ENCODE measurements around the gene DCST1. TPM values are rescaled to one million over a fixed set of nuclear protein-coding genes. Genes with fewer than 3 reads are reported as not detected.

Gene DCST1
- total RNA-seq, 4 donors from 2014 or later: 0.19 TPM; not detected in 3

GRCh38 chr1:154990276-154990675 is 43.3 kb upstream of the DCST1 start:
- H3K4me3 ChIP-seq: no peak overlapping the region
- TF ChIP-seq POLR2A (IDR thresholded peaks at IDR 0.05): no peak
- H3K4me1 ChIP-seq: peaks cover 0 to 46% (median 3%) of the 10 kb centered on the region in 3 donors
- no peak for DNase-seq
- intact Hi-C loops (cut with DNase I): no loop called here
- no peak overlapping the region for H3K27ac ChIP-seq
- 85 to 96% methylated on average over 5 to 8 of the region's 8 CpGs for WGBS, 2 donors
- no peaks in the 10 kb centered on the region for H3K9me3 ChIP-seq
- H3K36me3 ChIP-seq: peaks cover 14 to 70% (median 15%) of the 10 kb centered on the region in 3 donors
- H3K27me3 ChIP-seq: no peaks in the 10 kb centered on the region

- Histone ChIP-seq H3K4me1 (peaks cover 0 to 41% (median 3%) of the 10 kb centered on the region in 3 donors), H3K27ac (no peak overlapping the region), H3K4me3 (no peak overlapping the region), H3K36me3 (peaks cover 9 to 56% (median 15%) of the 10 kb centered on the region in 3 donors), H3K9me3 (no peaks in the 10 kb centered on the region), H3K27me3 (no peaks in the 10 kb centered on the region)
- WGBS, 2 donors: 80 to 88% methylated on average over 4 to 9 of the region's 14 CpGs
- TF ChIP-seq CTCF (IDR thresholded peaks at IDR 0.05) (no peak), POLR2A (IDR thresholded peaks at IDR 0.05) (no peak)
- DNase-seq: no peak
- intact Hi-C loops (cut with DNase I): no loop called here
Measured at GRCh38 chr1:154992721-154993571, 40.7 kb upstream of the DCST1 start.

GRCh38 chr1:154993572-154994268 is 39.9 kb upstream of the DCST1 start, which contains the start of gene LENEP:
Gene LENEP (plus strand): TSS chr1:154993586. CDS start chr1:154993608, 22 bp downstream.
- Histone ChIP-seq H3K4me3 (no peak within 1 kb of the TSS), H3K9me3 (no peaks in the 10 kb centered on the region), H3K4me1 (peaks cover 3 to 41% (median 4%) of the 10 kb centered on the region in 3 donors), H3K27ac (peak within 1 kb of the TSS in 1 of 4 donors; percentile 13), H3K27me3 (no peaks in the 10 kb centered on the region), H3K36me3 (peaks cover 7 to 48% (median 15%) of the 10 kb centered on the region in 3 donors)
- intact Hi-C loops (cut with DNase I): no loop called here
- TF ChIP-seq POLR2A (IDR thresholded peaks at IDR 0.05) (no peak), CTCF (IDR thresholded peaks at IDR 0.05) (no peak)
- no peak for DNase-seq
- WGBS, 2 donors: 80% methylated on average over 2 of the region's 8 CpGs; no CpG with 5 or more reads in 1 of the 2 donors

GRCh38 chr1:154994269-154994587 is 39.4 kb upstream of the DCST1 start:
- Histone ChIP-seq H3K27me3 (no peaks in the 10 kb centered on the region), H3K27ac (peak overlapping the region in 1 of 4 donors; percentile 13), H3K4me1 (peaks cover 7 to 41% (median 8%) of the 10 kb centered on the region in 3 donors), H3K9me3 (no peaks in the 10 kb centered on the region), H3K36me3 (peaks cover 5 to 43% (median 10%) of the 10 kb centered on the region in 3 donors), H3K4me3 (no peak overlapping the region)
- no peak for TF ChIP-seq POLR2A (IDR thresholded peaks at IDR 0.05)
- TF ChIP-seq CTCF (IDR thresholded peaks at IDR 0.05): no peak
- intact Hi-C loops (cut with DNase I): no loop called here
- WGBS, 2 donors: 20 to 33% methylated on average over 1 of the region's 1 CpG
- no peak for DNase-seq

- Histone ChIP-seq H3K9me3 (no peaks in the 10 kb centered on the region), H3K27ac (peak overlapping the region in 1 of 4 donors; percentile 13), H3K4me3 (no peak overlapping the region)
Measured at GRCh38 chr1:154994591-154994990, 39.0 kb upstream of the DCST1 start.

More at GRCh38 chr1:154994591-154994990, 39.0 kb upstream of the DCST1 start:
- Histone ChIP-seq H3K36me3 (peaks cover 2 to 39% (median 7%) of the 10 kb centered on the region in 3 donors), H3K4me1 (peaks cover 11 to 41% (median 11%) of the 10 kb centered on the region in 3 donors), H3K27me3 (no peaks in the 10 kb centered on the region)
- intact Hi-C loops (cut with DNase I): no loop called here
- 54 to 75% methylated on average over 3 of the region's 3 CpGs for WGBS, 2 donors
- TF ChIP-seq CTCF (IDR thresholded peaks at IDR 0.05) (no peak), POLR2A (IDR thresholded peaks at IDR 0.05) (no peak)
- DNase-seq: no peak

Data from esophagus squamous epithelium (tissue), 5 donors.